ENCODE results near the gene TBC1D26. TPM values are rescaled to one million over a fixed set of nuclear protein-coding genes. Genes with fewer than 3 reads are reported as not detected.
A peak's percentile ranks its signal among the peaks of the same experiment; 100 is the strongest.
"Not testable (repeated sequence)": the region's sequence is repeated elsewhere in the genome, so short reads cannot be mapped to it uniquely, and the experiment has no call there.

The TBC1D26 gene
- total and polyA plus RNA-seq, 5 donors from 2014 or later = 0.10 TPM; not detected in 4

DNA sequence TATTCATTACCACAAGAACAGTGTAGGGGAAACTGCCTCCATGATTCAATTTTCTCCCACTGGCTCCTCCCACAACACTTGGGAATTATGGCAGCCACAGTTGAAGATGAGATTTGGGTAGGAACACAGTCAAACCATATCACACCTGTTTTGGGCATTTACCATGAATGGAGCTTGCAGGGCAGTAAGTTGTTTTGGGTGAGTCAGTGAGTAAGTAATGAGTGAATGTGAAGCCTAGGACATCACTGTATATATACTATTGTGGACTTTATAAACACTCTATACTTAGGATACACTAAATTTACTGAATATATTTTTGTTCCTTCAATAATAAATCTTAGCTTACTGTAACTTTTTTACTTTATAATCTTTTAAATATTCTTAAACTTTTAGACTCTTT lies 48.1 kb downstream of the TBC1D26 start:
- no peaks in the 10 kb centered on the region for H3K36me3 Mint-ChIP-seq
- Histone ChIP-seq H3K36me3 (ENCODE audit: control insufficient read depth, insufficient read depth, low read length) (no peaks in the 10 kb centered on the region), H3K27me3 (ENCODE audit: control insufficient read depth, insufficient read depth, low read length) (peaks cover 20% of the 10 kb centered on the region), H3K4me3 (ENCODE audit: low read depth, low read length) (no peak overlapping the region), H3K9me3 (ENCODE audit: control insufficient read depth in 2 of 2, low read length in 2 of 2) (peaks cover 5% of the 10 kb centered on the region in 2 experiments), H3K4me1 (ENCODE audit: control insufficient read depth, insufficient read depth, low read length, poor library complexity, severe bottlenecking) (no peaks in the 10 kb centered on the region), H3K27ac (ENCODE audit: insufficient read depth, low read length, poor library complexity, severe bottlenecking) (no peak overlapping the region)
- no peak overlapping the region for H3K4me3 Mint-ChIP-seq
- peaks cover 6 to 30% (median 17%) of the 10 kb centered on the region in 7 donors for H3K9me3 Mint-ChIP-seq
- H3K27me3 Mint-ChIP-seq = peaks cover 55% of the 10 kb centered on the region
- peaks cover 0 to 2% (median 1%) of the 10 kb centered on the region in 4 donors for H3K4me1 Mint-ChIP-seq
- DNase-seq (no peak), ATAC-seq (ENCODE audit: low read depth in 2 of 2) (no peak)
- H3K27ac Mint-ChIP-seq = no peak overlapping the region

DNA sequence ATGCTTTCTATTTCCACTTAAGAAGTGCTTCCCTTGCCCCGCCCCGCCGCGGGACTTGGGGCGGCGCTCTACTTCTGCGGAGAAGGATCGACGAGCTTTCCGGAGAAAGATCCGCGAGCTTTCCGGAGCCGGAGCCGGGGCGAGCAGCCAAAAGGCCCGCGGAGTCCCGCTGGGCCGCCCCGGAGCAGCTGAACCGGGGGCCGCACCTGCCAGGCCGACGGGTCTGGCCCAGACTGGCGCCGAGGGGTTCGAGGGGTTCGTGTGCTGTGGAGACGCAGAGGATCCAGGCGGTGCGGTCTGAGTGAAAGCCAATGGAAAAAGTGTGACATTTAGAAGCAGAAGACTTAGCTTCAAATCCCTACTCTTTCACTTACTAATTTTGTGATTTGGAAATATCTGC lies 50.8 kb downstream of the TBC1D26 start:
- H3K36me3 Mint-ChIP-seq = no peaks in the 10 kb centered on the region
- no peak for ATAC-seq (ENCODE audit: low read depth in 2 of 2)
- H3K27ac ChIP-seq (ENCODE audit: insufficient read depth, low read length, poor library complexity, severe bottlenecking) = no peak overlapping the region
- H3K27ac Mint-ChIP-seq = no peak overlapping the region
- H3K36me3 ChIP-seq (ENCODE audit: control insufficient read depth, insufficient read depth, low read length) = no peaks in the 10 kb centered on the region
- H3K4me3 ChIP-seq (ENCODE audit: low read depth, low read length) = no peak overlapping the region
- H3K4me1 Mint-ChIP-seq = peaks cover 0 to 7% (median 1%) of the 10 kb centered on the region in 4 donors
- peak overlapping the region in 1 of 4 donors; percentile 61 for H3K4me3 Mint-ChIP-seq
- H3K27me3 ChIP-seq (ENCODE audit: control insufficient read depth, insufficient read depth, low read length) = peaks cover 20% of the 10 kb centered on the region
- no peaks in the 10 kb centered on the region for H3K4me1 ChIP-seq (ENCODE audit: control insufficient read depth, insufficient read depth, low read length, poor library complexity, severe bottlenecking)
- H3K27me3 Mint-ChIP-seq = peaks cover 45% of the 10 kb centered on the region
- H3K9me3 Mint-ChIP-seq = peaks cover 3 to 10% (median 9%) of the 10 kb centered on the region in 7 donors
- DNase-seq = peak in 1 of 3 donors; percentile 27
- H3K9me3 ChIP-seq (ENCODE audit: control insufficient read depth in 2 of 2, low read length in 2 of 2) = no peaks in the 10 kb centered on the region

DNA sequence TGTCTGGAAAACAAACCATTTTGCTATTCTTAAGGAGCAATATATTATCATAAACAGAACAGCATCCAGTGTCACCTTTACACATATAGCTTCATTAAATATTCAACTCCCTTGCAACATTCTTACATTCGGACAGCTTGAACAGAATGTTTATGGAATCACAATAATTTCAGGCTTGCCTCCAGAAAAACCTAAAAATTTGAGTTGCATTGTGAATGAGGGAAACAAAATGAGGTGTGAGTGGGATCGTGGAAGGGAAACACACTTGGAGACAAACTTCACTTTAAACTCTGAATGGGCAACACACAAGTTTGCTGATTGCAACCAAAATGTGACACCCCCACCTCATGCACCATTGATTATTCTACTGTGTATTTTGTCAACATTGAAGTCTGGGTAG lies 51.4 kb downstream of the TBC1D26 start:
- Histone ChIP-seq H3K4me1 (ENCODE audit: control insufficient read depth, insufficient read depth, low read length, poor library complexity, severe bottlenecking) (no peaks in the 10 kb centered on the region), H3K4me3 (ENCODE audit: low read depth, low read length) (no peak overlapping the region), H3K27ac (ENCODE audit: insufficient read depth, low read length, poor library complexity, severe bottlenecking) (no peak overlapping the region), H3K36me3 (ENCODE audit: control insufficient read depth, insufficient read depth, low read length) (no peaks in the 10 kb centered on the region), H3K27me3 (ENCODE audit: control insufficient read depth, insufficient read depth, low read length) (peaks cover 20% of the 10 kb centered on the region), H3K9me3 (ENCODE audit: control insufficient read depth in 2 of 2, low read length in 2 of 2) (no peaks in the 10 kb centered on the region)
- peaks cover 0 to 7% (median 1%) of the 10 kb centered on the region in 4 donors for H3K4me1 Mint-ChIP-seq
- DNase-seq = no peak
- no peak overlapping the region for H3K4me3 Mint-ChIP-seq
- peaks cover 0 to 10% (median 6%) of the 10 kb centered on the region in 7 donors for H3K9me3 Mint-ChIP-seq
- H3K36me3 Mint-ChIP-seq = no peaks in the 10 kb centered on the region
- no peak overlapping the region for H3K27ac Mint-ChIP-seq
- ATAC-seq (ENCODE audit: low read depth in 2 of 2) = no peak
- peaks cover 45% of the 10 kb centered on the region for H3K27me3 Mint-ChIP-seq

DNA sequence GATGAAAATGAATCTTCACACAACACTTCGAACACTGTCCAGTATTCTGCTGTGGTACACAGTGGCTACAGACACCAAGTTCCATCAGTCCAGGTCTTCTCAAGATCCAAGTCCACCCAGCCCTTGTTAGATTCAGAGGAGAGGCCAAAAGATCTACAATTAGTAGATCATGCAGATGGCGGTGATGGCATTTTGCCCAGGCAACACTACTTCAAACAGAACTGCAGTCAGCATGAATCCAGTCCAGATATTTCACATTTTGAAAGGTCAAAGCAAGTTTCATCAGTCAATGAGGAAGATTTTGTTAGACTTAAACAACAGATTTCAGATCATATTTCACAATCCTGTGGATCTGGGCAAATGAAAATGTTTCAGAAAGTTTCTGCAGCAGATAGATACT lies 52.3 kb downstream of the TBC1D26 start:
- H3K4me3 Mint-ChIP-seq; H3K9me3 ChIP-seq (ENCODE audit: control insufficient read depth in 2 of 2, low read length in 2 of 2); ATAC-seq (ENCODE audit: low read depth in 2 of 2); DNase-seq; H3K27ac Mint-ChIP-seq; H3K36me3 Mint-ChIP-seq; H3K4me3 ChIP-seq (ENCODE audit: low read depth, low read length); H3K4me1 Mint-ChIP-seq; H3K27ac ChIP-seq (ENCODE audit: insufficient read depth, low read length, poor library complexity, severe bottlenecking); H3K4me1 ChIP-seq (ENCODE audit: control insufficient read depth, insufficient read depth, low read length, poor library complexity, severe bottlenecking); H3K36me3 ChIP-seq (ENCODE audit: control insufficient read depth, insufficient read depth, low read length): not testable (repeated sequence)
- H3K27me3 ChIP-seq (ENCODE audit: control insufficient read depth, insufficient read depth, low read length) = peaks cover 20% of the 10 kb centered on the region
- peaks cover 45% of the 10 kb centered on the region for H3K27me3 Mint-ChIP-seq
- H3K9me3 Mint-ChIP-seq = peaks cover 0 to 10% (median 6%) of the 10 kb centered on the region in 7 donors

DNA sequence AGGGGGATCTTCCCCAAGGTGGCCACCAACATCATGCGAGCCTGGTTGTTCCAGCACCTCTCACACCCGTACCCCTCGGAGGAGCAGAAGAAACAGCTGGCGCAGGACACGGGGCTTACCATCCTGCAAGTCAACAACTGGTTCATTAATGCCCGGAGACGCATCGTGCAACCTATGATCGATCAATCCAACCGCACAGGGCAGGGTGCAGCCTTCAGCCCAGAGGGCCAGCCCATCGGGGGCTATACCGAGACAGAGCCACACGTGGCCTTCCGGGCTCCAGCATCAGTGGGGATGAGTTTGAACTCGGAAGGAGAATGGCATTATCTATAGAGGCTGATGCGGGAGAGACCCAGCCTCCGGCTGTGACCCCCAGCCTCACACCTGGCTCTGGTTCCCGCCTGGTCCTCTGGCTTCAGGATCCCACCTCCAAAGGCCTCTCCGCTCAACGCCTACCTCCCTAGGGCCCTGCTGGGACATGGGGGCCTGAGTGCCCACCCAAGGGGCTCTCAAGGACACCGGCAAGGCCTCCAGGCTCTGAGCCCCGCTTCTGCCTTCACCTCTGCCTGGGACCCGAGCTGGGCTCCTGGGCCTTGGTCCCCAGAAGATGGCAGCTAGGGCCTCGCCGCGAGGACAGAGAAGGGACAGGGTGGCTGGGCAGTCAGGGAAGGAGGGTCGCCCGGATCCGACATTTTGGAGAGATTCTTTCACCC lies 55.4 kb downstream of the TBC1D26 start:
- not testable (repeated sequence) for H3K4me3 ChIP-seq (ENCODE audit: low read depth, low read length); H3K9me3 Mint-ChIP-seq; ATAC-seq (ENCODE audit: low read depth in 2 of 2); H3K36me3 Mint-ChIP-seq; H3K4me1 ChIP-seq (ENCODE audit: control insufficient read depth, insufficient read depth, low read length, poor library complexity, severe bottlenecking); DNase-seq; H3K4me1 Mint-ChIP-seq; H3K36me3 ChIP-seq (ENCODE audit: control insufficient read depth, insufficient read depth, low read length); H3K27ac Mint-ChIP-seq; H3K27ac ChIP-seq (ENCODE audit: insufficient read depth, low read length, poor library complexity, severe bottlenecking); H3K4me3 Mint-ChIP-seq; H3K27me3 ChIP-seq (ENCODE audit: control insufficient read depth, insufficient read depth, low read length); H3K9me3 ChIP-seq (ENCODE audit: control insufficient read depth in 2 of 2, low read length in 2 of 2)
- peaks cover 38% of the 10 kb centered on the region for H3K27me3 Mint-ChIP-seq

DNA sequence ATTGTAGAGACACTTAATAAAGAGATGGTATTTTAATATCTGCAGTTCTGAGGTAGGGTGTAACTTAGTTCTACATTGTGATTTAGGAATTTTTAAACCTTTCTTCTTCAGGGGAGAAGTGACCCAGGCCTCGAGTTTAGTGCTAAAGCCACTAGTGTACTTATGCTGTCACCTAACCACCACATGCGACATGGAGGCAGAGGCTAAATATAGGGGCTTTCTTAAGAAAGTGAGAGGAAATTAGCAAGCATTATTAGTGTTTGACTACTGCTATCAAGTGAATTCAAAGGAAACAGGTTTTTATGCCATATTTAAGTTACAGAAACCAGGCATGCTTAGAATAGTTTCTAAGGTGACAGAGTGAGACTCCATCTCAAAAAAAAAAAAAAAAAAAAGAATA lies 56.3 kb downstream of the TBC1D26 start:
- H3K9me3 Mint-ChIP-seq; H3K27ac Mint-ChIP-seq; H3K4me3 ChIP-seq (ENCODE audit: low read depth, low read length); ATAC-seq (ENCODE audit: low read depth in 2 of 2); H3K4me1 ChIP-seq (ENCODE audit: control insufficient read depth, insufficient read depth, low read length, poor library complexity, severe bottlenecking); DNase-seq; H3K36me3 Mint-ChIP-seq; H3K27ac ChIP-seq (ENCODE audit: insufficient read depth, low read length, poor library complexity, severe bottlenecking); H3K4me3 Mint-ChIP-seq; H3K9me3 ChIP-seq (ENCODE audit: control insufficient read depth in 2 of 2, low read length in 2 of 2); H3K36me3 ChIP-seq (ENCODE audit: control insufficient read depth, insufficient read depth, low read length); H3K4me1 Mint-ChIP-seq; H3K27me3 ChIP-seq (ENCODE audit: control insufficient read depth, insufficient read depth, low read length): not testable (repeated sequence)
- peaks cover 30% of the 10 kb centered on the region for H3K27me3 Mint-ChIP-seq

Other genes with a start within 250 kb of the TBC1D26 start
- gene TVP23C, start 168.8 kb upstream of the TBC1D26 start, total RNA-seq = 48.9 TPM
- gene TVP23C, start 168.8 kb upstream of the TBC1D26 start, polyA plus RNA-seq = 1 to 10 TPM; 3.2 to 5.1 (median 4.1) TPM
- 8.2 TPM for gene FBXW10B, start 112.6 kb upstream of the TBC1D26 start, total RNA-seq
- under 1 TPM in 3 of 4 donors, not detected in 1; 0.14 to 0.79 (median 0.41) TPM for gene FBXW10B, start 112.6 kb upstream of the TBC1D26 start, polyA plus RNA-seq
- gene TRIM16, start 48.0 kb upstream of the TBC1D26 start, total RNA-seq = 27.3 TPM
- 10 to 100 TPM; 33.9 to 66.8 (median 56.0) TPM for gene TRIM16, start 48.0 kb upstream of the TBC1D26 start, polyA plus RNA-seq
- 21.5 TPM for gene ZNF286A, start 32.5 kb upstream of the TBC1D26 start, total RNA-seq
- 10 to 100 TPM; 18.9 to 23.5 (median 22.8) TPM for gene ZNF286A, start 32.5 kb upstream of the TBC1D26 start, polyA plus RNA-seq
- gene ADORA2B, start 212.8 kb downstream of the TBC1D26 start, total RNA-seq = not detected
- gene ADORA2B, start 212.8 kb downstream of the TBC1D26 start, polyA plus RNA-seq = under 1 TPM in 3 of 4 donors, not detected in 1; 0.18 to 0.99 (median 0.39) TPM

Measured in CD4-positive, CD25-positive, alpha-beta regulatory T cell (primary cell).